ENCODE results near the gene TASP1.

TASP1 gene

DNA sequence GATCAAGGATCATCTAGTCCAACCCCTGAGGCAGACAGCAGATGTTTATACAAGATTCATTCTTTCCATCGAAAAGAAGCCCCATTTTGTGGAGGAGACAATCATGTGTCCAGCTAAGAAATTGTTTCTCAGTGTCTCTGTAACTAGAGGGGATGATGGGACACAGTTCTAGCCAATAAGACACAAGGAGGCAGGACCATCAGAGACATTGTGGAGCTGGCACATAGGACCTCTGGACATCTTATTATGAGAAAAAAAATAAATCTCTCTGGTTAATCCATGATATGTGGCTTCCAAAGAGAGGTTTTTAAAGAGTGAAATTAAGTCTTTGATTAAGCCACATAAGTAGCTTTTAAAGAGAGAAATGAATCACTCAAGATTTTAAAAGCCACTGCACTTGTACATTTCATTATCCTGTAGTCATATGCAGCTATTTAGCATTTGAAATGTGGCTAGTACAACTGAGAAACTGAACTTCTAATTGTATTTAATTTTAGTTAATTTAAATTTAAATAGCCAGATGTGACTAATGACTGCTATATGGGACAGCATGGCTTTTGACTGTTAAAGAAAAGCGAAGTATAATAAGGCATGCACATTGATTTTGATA, 176.8 kb downstream of the TASP1 start:
- in situ Hi-C loops (cut with MboI; ENCODE audit: low pct_unique_long_range_greater_than_20kb, low sequenced_read_pairs): no loop called here
- DNase-seq: no peak

DNA sequence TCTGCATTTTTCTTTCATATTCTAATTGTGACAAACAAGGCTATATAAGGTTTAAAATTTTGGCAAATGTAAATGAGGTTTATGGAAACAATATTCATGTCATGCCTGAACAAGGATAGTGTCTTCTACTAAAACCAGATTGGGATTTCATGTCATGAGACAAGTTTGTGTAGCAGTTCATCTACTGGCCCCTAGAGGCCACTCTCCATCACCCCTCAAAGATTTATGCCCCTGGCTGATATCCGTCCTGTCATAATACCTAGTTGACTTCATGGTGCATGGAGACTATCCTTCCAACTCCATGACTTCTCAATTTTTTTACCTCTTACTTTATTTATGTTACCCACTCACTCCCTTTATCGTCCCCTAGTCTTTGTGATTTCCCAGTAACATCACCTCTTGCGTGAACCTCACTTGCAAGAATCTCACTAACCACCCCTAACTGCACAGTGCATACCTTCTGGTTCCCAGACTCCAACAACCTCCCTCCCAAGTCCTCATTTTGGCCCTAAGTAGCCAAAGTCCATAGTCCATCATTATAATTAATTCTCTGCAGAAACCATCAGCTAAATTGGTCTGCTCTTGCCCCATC, 179.8 kb downstream of the TASP1 start:
- in situ Hi-C loops (cut with MboI; ENCODE audit: low pct_unique_long_range_greater_than_20kb, low sequenced_read_pairs): no loop called here
- DNase-seq: peak; percentile 43

- DNase-seq: no peak
- in situ Hi-C loops (cut with MboI; ENCODE audit: low pct_unique_long_range_greater_than_20kb, low sequenced_read_pairs): no loop called here
Measured at GRCh38 chr20:13457487-13457886, 181.2 kb downstream of the TASP1 start.

GRCh38 chr20:13455713-13456112, 183.0 kb downstream of the TASP1 start:
- DNase-seq: no peak
- in situ Hi-C loops (cut with MboI; ENCODE audit: low pct_unique_long_range_greater_than_20kb, low sequenced_read_pairs): no loop called here

DNA sequence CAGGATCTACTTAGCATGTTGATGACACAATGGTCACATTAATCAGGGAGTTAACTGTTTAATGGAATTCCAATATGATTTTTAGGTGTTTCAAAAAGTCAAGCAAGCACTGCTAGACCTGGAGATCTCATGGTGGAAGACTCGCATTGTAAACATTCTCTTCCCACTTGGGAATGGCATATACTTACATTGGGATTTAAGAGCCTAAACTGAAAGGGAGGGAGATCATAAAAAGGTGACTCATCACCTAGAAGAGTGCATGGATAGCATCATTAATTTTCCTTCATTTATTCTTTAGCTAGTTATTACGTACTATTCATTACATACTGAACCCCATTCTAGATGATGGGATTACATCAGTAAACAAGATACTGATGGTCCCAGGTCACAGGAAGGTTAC, 185.4 kb downstream of the TASP1 start:
- no peak for DNase-seq
- in situ Hi-C loops (cut with MboI; ENCODE audit: low pct_unique_long_range_greater_than_20kb, low sequenced_read_pairs): no loop called here

DNA sequence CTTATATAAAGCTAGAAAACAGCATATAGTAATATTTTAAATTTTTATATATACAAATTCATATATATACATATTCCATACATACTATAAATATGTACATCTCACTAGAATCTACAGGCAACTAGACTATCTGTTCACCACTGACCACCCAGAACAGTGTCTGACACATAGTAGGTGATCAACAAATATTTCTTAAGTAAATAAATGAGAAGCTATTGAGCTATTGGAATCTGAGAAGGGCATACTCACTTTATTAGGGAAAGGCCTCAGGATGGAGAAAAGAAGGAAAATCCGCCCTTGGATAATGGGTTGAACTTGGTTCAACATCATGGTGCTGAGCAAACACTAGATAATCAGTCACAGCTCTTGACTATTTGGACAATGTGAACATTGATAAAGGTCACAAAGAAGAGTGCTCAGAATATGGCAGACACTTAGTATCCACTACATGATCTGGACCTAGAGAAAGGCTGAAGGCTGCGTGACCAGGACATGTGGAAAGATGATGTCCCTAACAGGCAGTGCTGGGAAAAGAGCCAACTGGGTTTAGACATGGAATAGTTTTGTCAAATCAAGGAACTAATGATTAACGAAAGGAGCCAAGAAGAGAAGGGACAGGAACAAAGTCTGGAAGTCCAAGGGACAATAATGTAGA, 186.1 kb downstream of the TASP1 start:
- no peak for DNase-seq
- in situ Hi-C loops (cut with MboI; ENCODE audit: low pct_unique_long_range_greater_than_20kb, low sequenced_read_pairs): no loop called here

- in situ Hi-C loops (cut with MboI; ENCODE audit: low pct_unique_long_range_greater_than_20kb, low sequenced_read_pairs): no loop called here
- DNase-seq: no peak
Measured at GRCh38 chr20:13449868-13450434, 188.8 kb downstream of the TASP1 start.

- no peak for DNase-seq
- in situ Hi-C loops (cut with MboI; ENCODE audit: low pct_unique_long_range_greater_than_20kb, low sequenced_read_pairs): no loop called here
Measured at GRCh38 chr20:13447385-13448180, 191.1 kb downstream of the TASP1 start.

DNA sequence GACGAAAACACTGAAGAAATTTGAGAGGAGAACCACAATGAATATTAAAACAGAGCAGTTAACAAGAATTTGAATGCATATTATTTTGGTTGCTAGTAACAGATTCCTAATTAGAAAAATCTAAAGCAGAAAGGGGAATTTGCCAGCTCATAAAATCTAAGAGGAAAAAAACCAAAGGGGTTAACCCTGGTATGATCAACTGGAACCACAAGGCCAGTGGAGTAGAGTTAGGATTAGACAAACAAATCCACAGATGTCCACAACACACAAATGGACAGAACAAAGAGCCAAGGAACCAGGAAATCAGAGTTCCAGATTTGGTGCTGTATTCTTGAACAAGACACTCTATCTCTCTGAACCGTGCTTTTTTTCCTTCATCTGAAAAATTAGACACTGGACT, 195.0 kb downstream of the TASP1 start:
- in situ Hi-C loops (cut with MboI; ENCODE audit: low pct_unique_long_range_greater_than_20kb, low sequenced_read_pairs): no loop called here
- DNase-seq: no peak

- in situ Hi-C loops (cut with MboI; ENCODE audit: low pct_unique_long_range_greater_than_20kb, low sequenced_read_pairs): no loop called here
- no peak for DNase-seq
Measured at GRCh38 chr20:13442986-13443385, 195.7 kb downstream of the TASP1 start.

GRCh38 chr20:13441388-13441787, 197.3 kb downstream of the TASP1 start:
- in situ Hi-C loops (cut with MboI; ENCODE audit: low pct_unique_long_range_greater_than_20kb, low sequenced_read_pairs): no loop called here
- no peak for DNase-seq

DNA sequence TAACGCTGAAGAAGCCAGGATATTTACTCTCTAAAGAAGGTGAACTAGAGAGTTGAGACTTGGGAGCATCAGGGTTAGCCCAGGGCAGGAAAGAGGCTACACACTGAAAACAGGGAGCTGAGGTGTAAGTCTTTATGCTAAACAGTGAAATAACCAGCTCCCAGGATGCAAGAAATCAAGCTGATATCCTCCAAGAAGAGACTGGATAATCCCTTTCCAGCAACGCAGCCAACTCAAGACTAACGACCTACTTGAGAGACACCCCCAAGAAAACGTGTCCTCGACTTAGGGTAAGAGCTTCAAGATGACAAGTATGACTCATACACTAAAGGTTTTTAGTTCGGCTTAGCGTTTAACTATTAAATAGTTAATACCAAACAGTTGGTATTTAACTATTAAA, 202.2 kb downstream of the TASP1 start:
- in situ Hi-C loops (cut with MboI; ENCODE audit: low pct_unique_long_range_greater_than_20kb, low sequenced_read_pairs): no loop called here
- no peak for DNase-seq

DNA sequence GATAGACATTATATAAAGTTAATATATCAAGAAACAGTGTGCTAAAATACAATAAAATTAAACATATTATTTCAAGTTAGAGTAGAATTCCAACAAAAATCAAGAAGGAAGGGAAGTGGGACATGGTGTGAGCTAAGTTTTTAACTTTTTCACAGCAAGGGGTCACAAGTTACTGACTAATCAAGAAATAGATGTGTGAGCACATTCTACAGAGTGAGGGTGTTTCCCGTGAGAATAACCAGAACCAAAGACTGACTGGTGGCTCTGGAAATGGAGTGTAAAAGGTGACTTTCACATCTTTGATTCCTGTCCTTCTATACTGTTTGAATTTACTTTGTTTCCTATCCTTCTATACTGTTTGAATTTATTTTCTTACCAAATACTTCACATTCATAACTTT, 206.6 kb downstream of the TASP1 start:
- in situ Hi-C loops (cut with MboI; ENCODE audit: low pct_unique_long_range_greater_than_20kb, low sequenced_read_pairs): no loop called here
- DNase-seq: no peak

DNA sequence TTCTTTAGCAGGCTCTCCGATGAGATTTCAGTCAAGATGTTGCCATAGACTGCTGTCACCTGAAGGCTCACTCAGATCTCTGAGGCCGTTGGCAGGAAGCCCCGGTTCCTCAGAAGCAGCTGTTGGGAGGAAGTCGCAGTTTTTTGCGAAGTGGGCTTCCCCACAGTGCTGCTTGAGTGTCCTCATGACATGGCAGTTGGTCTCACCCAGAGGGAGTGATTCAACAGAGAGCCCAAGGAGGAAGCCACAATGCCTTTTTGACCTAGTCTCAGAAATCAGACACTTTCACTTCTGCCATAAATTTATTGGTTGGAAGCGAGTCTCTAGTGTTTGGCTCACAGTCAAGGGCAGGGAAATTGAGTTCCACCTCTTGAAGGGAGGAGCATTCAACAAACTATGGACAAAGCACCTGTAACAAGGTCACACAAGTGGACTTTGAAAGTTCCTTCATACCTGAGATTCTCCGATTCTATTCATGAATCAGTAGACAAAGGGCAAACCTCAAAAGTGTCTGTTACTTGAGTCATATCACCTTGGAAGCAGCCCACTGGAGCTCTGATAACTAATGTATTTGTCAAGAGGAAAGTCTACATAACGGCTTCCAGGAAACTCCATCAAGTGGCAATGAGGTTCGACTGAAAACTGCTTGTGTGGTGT, 208.3 kb downstream of the TASP1 start:
- peak; percentile 13 for DNase-seq

GRCh38 chr20:13428684-13429083, 210.0 kb downstream of the TASP1 start:
- no peak for DNase-seq
- in situ Hi-C loops (cut with MboI; ENCODE audit: low pct_unique_long_range_greater_than_20kb, low sequenced_read_pairs): no loop called here

More for the DNA sequence above, 208.3 kb downstream of the TASP1 start:
- in situ Hi-C loops (cut with MboI; ENCODE audit: low pct_unique_long_range_greater_than_20kb, low sequenced_read_pairs): no loop called here

GRCh38 chr20:13426870-13427269, 211.9 kb downstream of the TASP1 start:
- no peak for DNase-seq
- in situ Hi-C loops (cut with MboI; ENCODE audit: low pct_unique_long_range_greater_than_20kb, low sequenced_read_pairs): no loop called here

DNA sequence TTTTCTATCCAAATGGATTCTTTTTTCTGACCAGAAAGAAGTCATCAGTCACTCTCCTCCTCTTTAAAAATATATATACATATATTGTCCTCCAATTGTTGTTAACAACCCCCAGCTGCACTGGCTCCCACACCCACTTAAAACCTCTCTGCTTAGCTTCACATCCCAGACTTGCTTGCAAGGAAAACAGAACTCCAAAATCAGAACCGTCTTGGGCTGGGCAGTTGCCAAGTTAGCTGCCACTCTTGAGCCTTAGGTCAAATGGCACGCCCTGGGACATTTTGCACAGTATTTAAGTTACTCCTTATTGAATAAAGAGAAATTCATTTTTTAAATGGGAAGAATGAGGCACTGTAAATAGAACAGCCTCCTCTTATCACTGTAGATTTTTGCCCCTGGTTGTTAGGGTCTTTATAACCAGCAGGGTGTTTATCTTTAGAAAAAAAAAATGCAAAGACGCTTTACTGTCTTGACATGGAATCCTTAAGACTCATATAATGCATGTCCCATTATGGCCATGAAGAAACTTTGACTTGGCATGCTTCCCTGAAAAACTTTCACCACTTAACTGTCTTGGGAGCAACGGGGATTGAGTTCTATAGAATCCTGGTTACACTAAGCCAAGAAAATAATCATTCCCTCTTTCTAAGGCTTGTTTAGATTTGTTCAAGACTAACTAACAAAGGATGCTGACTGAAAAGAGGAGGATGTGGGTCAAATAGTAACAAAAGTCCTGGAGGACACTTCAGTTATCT, 213.2 kb downstream of the TASP1 start:
- in situ Hi-C loops (cut with MboI; ENCODE audit: low pct_unique_long_range_greater_than_20kb, low sequenced_read_pairs): no loop called here
- DNase-seq: no peak

DNA sequence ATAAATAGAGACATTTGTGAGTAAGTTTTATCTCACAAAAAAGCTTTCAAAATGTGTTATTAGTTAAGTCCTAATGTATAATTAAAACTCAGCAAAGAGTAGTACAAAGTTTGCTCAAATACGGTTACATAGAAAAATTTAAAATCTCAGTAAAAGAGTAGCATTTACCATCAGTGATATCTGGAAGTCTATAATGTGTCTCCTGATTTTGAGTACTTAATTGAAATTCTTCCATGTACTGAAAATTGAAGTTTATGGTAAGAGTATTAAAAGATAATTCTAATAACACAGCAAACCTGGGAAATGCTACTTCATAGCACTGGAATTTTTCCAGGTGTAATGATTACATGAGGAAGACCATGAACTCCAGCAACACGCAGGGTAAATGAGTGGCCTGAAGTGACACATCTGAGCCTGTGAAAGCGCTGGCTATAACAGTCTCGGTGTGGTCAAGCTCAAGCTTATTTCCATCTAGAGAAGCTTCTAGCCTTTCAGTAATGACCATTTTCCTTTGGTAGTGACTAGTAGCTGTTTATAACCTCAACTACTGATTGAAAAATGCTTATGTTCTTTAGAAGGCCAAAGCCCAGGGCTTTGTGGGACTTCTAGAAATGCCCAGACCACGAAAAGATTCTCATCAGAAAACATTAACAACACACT, 214.4 kb downstream of the TASP1 start:
- in situ Hi-C loops (cut with MboI; ENCODE audit: low pct_unique_long_range_greater_than_20kb, low sequenced_read_pairs): loop anchor here (25.0 kb wide), 1 partner anchor 88 kb away; no protein-coding TSS in a partner anchor
- DNase-seq: no peak

Data from KBM-7 (cell line).